Measurements from ENCODE around the gene PRICKLE2. TPM values are rescaled to one million over a fixed set of nuclear protein-coding genes. Genes with fewer than 3 reads are reported as not detected.

The PRICKLE2 gene
- total RNA-seq, 4 donors from 2014 or later: 54.3 to 98.6 (median 62.5) TPM

GRCh38 chr3:64138046-64138445 lies 87.2 kb downstream of the PRICKLE2 start:
- TF ChIP-seq, protein P1, sequence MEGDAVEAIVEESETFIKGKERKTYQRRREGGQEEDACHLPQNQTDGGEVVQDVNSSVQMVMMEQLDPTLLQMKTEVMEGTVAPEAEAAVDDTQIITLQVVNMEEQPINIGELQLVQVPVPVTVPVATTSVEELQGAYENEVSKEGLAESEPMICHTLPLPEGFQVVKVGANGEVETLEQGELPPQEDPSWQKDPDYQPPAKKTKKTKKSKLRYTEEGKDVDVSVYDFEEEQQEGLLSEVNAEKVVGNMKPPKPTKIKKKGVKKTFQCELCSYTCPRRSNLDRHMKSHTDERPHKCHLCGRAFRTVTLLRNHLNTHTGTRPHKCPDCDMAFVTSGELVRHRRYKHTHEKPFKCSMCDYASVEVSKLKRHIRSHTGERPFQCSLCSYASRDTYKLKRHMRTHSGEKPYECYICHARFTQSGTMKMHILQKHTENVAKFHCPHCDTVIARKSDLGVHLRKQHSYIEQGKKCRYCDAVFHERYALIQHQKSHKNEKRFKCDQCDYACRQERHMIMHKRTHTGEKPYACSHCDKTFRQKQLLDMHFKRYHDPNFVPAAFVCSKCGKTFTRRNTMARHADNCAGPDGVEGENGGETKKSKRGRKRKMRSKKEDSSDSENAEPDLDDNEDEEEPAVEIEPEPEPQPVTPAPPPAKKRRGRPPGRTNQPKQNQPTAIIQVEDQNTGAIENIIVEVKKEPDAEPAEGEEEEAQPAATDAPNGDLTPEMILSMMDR (IDR thresholded peaks at IDR 0.05; ENCODE audit: low read depth): no peak

- TF ChIP-seq, protein P1 (IDR thresholded peaks at IDR 0.05; ENCODE audit: low read depth): no peak
These were observed 90.4 kb downstream of the PRICKLE2 start for GRCh38 chr3:64134882-64135281.

- TF ChIP-seq, protein P1 (IDR thresholded peaks at IDR 0.05; ENCODE audit: low read depth): no peak
These were observed 91.3 kb downstream of the PRICKLE2 start for GRCh38 chr3:64133987-64134386.

DNA sequence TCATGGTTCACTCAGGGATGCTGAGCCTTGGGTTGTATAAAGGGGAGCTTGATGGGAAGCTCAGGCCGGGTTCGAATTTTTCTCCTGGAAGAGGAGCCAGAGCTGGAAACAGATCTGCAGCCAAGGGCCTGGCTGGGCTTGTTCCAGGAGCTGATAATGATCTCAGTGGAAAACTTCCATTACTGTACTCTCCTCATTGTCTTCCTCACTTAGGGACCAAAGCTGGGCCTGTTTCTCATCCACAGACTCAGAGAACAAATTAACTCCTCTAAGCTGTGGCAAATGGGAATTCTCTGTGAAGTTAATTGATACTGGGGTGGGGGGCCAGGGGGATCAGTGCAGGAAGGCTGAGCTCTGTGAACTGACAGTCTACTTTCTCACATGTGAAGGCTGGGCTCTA lies 92.0 kb downstream of the PRICKLE2 start:
- TF ChIP-seq, protein P1 (IDR thresholded peaks at IDR 0.05; ENCODE audit: low read depth): no peak

DNA sequence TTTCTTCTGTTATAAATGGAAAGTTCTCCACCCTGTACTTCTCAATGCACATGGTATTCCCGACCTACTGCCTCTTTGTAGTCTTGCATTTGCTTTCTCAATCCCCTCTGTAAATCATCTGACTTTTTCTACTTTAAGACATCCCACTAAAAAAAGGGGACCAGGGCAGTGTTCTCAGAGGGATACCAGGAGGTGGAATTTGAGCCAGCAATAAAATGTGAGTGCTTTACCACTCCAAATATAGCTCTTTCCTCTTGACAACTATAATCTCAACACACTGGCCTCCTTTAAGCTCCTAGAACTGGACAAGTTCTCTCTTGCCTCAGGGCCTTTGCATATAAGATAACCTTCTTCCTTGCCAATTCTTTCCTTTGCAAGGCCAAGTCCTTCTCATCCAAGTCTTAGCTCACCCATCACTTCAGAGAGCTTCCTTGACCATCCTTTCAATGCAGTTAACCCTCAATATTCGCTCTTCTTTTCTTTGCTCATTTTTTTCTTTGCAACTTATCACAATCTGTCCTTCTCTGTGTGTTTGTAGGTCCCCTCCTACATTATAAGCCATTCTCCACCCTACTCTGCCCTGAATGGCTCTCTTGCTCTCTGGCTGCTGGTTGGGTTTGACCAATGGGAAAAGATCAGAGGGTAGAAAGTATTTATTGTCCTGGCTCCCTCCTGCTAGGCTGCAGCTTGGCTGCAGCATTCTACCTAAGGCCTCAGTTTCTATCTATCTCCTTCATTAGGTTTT lies 93.4 kb downstream of the PRICKLE2 start:
- TF ChIP-seq, protein P1 (IDR thresholded peaks at IDR 0.05; ENCODE audit: low read depth): no peak

DNA sequence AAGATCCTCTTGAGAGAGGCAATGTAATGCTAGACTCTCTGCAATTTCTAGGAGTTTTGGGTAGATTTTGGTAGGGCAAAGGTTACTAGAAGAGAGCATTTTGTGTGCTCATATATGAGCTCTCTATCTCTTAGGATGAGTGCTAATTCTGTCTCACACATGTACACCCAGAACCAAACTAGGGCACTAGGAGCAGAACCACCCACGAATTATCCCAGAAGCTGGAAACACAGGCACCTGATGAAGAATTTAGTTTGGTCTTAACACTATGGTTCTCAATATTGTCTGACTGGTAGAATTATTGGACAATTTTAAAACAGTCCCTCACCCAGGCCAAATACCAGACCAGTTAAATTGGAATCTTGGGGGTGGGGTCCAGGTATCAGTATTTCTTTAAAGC lies 94.8 kb downstream of the PRICKLE2 start:
- TF ChIP-seq, protein P1 (IDR thresholded peaks at IDR 0.05; ENCODE audit: low read depth): no peak

DNA sequence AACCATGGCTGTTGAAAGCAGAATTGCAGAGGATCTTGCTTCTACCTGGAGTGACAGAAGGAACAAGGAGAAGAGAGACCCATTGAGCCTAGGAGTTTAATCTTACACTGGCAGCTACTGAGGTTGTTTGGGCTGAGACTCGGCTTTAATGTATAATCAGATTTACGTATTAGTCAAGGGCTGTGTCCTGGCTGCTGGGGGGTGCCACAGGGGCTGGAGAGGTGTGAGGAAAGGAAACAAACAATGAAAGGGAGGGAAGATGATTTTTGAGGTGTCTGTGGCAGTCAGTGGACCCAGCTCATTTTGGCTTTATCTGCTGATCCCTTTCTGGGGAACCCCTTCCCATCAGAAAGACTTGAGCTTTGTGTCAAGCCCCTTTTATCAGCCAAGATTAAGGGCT lies 95.7 kb downstream of the PRICKLE2 start:
- TF ChIP-seq, protein P1 (IDR thresholded peaks at IDR 0.05; ENCODE audit: low read depth): no peak

All from subcutaneous adipose tissue (tissue), 4 donors.